EH (cell line): ENCODE measurements around the gene EIF4E3.

ENCODE experiments used
- DNase-seq: peaks from one replicate; pipeline ENCODE4 v3.0.0-alpha.2; 2015; ENCODE audit warnings: low read depth

The EIF4E3 gene

DNA sequence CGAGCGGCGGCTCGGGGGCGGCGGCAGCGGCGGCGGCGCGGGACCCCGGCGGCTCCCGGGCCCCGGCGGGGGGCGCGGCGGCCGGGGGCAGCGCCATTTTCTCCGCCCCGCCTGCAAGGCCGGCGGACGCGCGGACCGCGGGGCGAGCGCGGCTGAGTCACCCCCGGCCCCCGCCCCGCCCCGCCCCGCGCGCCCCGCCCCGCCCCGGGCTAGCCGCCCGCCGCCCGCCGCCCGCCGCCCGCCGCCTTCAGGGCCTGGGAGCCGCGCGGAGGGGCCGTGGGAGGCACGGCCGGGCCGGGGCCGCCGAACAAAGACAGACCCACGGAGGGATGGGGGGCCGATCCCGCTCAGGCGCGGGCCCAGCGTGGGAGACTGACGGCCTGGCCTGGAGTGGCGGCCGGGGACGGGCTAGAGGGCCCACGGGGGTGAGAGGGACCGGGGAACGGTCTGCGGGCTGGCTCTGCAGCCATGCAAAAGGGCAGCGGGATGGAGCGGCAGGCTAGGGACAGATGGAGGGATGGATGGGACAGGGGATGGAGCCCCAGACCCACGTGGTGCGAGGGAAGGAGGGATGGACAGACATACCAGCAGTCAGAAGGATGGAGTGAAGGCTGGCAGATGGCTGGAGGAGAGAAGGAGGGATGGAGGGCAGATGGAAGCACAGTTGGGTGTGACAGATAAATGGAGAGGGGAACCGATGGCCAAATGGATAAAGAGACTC lies at the start of gene EIF4E3:
TSS of gene EIF4E3 (minus strand) at position 132 of the 721 bp plus-strand sequence. CDS start at position 97, 35 bp downstream.
- DNase-seq, result peak; percentile 37

DNA sequence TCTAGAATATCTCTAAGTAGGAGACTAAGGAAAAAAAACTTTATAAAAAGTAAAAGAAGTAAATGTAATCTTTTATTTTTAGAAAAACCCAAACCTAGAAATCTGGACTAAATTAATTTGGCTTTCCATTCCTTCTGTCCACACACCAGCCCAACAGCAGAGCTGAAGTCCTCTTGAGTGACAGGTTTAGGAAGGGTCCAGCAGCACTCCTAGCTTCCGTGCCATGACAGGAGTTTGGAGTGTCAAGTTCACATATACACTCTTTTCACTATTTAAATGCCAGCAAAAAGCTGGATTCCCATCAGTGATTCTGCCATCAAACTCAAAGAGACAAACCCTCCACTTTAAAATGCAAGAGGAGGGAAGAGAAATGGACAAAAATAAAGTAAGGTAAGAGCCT lies 46.7 kb upstream of the EIF4E3 start:
- DNase-seq, result no peak

DNA sequence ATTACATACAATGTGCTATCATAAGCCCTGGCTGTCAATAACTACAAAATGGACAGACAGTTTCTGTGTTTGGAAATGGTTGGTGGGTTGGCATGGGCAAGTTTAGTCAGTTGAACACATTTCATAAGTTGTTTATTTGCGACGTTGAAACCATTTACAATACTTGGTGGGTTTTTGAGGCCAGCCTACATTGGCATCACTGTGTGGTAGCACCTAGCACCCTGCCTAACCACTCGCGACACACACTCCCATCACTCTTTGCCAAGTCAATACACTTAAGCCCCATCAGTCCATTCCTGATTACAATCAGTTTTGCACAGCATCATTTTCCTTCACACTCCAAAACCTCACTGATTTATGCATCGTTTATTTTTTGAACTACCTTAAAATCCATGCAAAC lies 45.9 kb upstream of the EIF4E3 start:
- DNase-seq, result no peak

DNA sequence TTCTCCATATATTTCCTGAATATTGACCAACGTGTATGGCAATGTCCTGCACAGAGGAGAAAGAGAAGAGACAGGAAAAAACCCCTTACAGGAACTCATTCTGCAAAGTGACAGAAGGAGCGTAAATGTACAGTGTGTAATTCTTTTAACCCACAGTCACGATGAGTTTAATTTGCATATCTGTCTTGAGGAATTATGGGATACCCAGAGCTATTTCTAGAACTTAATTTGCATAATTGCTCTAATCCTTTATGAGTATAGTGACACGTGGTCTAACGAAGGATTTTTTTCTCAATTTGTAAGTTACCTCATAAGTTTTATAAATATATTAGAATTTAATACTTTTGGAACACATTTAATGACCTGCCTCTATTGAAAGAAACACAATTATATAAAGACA lies 38.2 kb upstream of the EIF4E3 start:
- DNase-seq, result no peak

DNA sequence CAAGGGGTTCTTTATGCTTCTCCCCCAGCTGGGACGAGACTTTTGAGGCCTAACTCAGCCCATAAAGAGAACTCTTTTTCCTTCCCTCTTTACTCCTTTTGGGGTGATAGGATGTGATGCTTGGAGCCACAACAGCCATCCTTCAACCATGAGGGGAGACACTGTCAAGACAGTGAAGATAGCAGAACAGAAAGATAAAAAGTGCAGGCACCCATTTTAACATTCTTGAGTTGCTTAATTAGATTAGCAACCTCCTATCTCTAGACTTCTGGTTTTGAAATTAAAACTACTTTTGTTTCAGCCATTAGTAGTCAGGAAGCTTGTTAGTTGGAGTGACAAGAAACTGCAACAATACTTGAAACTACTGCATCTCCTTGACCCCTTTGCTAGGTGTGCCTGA lies 34.9 kb upstream of the EIF4E3 start:
- DNase-seq, result no peak

DNA sequence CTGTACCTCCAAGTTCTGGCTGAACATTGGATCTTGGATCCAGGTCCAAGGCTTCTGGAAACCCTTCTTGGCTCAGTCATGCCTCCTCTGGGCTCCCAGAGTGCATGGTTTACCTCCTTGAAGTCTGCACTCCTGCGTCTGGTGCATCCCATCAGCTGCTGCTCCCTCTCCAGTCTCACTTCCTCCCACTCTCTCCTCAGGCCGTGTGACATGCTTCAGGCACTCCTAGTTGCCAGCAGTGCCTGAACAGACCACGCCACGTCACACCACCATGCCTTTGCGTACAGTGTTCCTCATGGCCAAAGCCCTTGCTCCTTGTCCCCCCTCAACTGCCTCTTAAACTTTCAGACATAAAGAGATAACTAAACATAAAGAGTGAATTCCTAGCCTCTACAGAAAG lies 34.2 kb upstream of the EIF4E3 start:
- no peak for DNase-seq

DNA sequence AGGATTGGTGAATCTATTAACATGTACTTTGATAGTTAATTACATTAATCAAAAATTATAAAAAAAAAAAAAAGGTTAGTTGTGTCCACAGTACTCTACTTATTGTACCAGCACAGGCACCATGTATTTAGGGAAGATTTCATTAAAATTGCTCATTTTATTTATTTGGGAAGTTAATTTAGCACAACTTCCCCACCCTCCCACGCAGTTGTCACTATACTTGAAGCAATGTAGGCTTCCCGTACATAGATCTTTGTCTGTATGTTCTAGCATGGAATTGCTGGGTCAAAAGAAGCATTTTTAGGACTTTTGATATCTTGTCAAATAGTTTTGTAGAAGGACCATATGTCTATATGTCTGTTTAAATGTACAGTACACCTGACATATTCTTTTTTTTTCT lies 32.9 kb upstream of the EIF4E3 start:
- DNase-seq, result no peak

DNA sequence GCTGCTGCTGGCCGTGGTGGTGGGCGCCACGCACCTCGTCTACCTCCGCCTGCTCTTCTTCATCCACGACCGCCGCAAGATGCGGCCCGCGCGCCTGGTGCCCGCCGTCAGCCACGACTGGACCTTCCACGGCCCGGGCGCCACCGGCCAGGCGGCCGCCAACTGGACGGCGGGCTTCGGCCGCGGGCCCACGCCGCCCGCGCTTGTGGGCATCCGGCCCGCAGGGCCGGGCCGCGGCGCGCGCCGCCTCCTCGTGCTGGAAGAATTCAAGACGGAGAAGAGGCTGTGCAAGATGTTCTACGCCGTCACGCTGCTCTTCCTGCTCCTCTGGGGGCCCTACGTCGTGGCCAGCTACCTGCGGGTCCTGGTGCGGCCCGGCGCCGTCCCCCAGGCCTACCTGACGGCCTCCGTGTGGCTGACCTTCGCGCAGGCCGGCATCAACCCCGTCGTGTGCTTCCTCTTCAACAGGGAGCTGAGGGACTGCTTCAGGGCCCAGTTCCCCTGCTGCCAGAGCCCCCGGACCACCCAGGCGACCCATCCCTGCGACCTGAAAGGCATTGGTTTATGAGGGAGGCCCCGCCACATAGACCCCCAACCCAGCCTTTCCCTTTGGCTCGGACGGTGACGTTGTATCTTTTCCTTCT lies 29.5 kb upstream of the EIF4E3 start:
- no peak for DNase-seq

DNA sequence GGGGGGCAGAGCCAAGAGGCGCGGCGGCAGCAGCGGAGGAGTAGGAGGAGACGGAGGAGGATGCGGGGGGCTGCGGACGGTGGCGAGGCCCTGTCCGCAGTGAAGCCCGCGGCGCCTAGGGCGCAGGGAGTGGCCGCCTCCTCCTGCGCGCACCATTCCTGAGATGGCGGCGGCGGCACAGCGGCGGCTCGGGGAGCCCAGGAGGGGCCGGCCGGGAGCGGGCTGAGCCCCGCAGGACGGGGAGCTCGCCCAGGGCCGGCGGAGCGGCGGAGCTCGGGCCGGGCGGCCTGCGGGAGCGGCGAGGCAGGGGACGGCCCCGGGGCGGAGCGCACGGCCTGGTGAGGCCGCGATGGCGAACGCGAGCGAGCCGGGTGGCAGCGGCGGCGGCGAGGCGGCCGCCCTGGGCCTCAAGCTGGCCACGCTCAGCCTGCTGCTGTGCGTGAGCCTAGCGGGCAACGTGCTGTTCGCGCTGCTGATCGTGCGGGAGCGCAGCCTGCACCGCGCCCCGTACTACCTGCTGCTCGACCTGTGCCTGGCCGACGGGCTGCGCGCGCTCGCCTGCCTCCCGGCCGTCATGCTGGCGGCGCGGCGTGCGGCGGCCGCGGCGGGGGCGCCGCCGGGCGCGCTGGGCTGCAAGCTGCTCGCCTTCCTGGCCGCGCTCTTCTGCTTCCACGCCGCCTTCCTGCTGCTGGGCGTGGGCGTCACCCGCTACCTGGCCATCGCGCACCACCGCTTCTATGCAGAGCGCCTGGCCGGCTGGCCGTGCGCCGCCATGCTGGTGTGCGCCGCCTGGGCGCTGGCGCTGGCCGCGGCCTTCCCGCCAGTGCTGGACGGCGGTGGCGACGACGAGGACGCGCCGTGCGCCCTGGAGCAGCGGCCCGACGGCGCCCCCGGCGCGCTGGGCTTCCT lies 28.8 kb upstream of the EIF4E3 start, which contains the start of gene GPR27:
TSS of gene GPR27 (plus strand) at position 155 of the 909 bp plus-strand sequence. CDS start at position 350, 195 bp downstream.
- DNase-seq, result peak; percentile 25

DNA sequence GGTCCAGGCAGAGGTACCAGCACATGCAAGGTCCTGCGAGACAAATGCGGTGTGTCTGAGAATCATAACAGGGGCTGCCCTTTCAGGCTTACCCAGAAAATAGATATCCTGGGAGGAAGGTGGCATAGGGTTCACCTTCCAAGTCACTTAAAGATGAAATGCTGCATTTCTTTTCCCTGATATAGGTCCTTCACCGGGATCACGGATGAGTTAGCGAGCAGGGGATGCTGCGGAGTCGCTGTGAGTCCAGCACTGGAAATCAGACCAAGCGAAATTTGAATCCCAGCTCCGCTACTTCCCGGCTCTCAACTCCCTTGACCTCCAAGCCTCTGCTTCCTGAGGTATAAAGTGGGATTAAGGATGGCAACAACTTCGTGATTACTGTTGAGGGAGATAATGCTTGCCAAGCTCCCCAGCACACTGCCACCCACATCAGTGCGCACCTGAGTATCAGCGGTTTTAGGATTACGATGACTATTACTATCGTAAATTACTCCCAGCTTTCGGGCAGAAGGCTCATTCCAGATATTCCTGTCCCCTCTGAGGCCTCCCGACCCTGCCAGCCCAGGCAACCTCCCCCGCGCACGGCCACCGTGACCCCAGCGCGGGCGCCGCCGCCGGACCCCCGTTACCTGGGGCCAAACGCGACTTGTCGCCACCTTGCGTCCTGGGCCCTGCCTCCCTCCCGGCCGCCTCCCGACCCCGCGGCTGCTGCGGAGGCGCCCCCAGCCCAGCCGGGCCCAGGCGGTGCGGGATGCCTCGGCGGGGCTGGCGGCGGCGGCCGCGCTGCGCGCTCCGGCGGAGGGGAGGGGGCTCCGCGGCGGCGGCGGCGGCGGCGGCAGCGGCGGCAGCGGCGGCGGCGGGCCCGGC lies 27.9 kb upstream of the EIF4E3 start:
- DNase-seq, result no peak

DNA sequence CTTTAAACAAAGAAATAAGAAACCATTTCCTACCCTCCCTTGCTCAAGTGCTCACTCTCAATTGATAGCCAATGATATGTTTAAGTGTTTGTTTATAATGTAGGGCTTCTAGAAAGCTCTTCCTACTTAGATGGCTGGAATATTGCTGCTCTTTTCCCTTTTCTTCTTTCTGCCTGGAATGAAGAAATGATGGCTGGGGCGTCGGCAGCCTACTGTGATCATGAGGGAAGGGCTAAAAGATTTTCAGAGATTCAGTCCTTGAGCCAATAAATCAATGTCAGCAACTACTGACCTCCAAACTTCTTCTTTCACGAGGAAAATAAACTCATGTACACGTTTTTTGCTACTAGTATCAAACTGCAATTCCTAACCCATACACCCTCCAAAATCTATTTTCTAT lies 26.4 kb upstream of the EIF4E3 start:
- no peak for DNase-seq

DNA sequence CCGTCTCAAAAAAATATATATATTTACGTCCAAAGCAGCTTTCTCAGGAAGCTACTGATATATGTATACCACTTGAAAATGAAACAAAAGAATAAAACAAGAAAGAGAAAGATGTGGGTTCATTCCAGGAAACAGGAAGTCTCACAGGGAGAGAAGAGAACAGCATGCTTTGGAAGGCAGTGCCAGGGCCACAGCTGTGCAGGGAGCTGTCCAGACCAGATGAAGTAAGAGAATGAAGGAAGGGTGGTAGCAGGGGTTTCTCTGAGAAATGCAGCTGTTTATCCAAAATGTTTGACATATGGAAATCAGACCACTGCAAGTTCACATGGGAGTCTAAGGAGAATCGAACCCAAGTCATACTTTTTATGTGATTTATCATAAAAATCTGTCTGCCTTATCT lies 19.5 kb upstream of the EIF4E3 start:
- DNase-seq, result no peak

DNA sequence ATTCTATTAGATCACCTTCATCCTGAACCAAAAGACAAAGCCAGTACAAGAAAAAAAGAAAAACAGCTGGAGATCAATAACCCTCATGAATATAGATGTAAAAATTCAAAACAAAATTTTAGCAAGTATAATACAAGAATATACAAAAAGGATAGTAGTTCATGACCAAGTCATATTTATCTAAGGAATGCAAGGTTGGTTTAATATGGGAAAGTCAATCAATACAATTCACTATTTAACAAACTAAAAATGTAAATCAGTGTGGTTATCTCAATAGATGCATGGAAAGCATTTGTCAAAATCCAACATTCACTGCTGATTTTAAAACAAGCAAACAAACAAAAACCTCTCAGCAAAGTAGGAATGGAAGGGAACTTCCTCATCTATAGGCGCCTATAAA lies 17.4 kb upstream of the EIF4E3 start:
- DNase-seq, result no peak

DNA sequence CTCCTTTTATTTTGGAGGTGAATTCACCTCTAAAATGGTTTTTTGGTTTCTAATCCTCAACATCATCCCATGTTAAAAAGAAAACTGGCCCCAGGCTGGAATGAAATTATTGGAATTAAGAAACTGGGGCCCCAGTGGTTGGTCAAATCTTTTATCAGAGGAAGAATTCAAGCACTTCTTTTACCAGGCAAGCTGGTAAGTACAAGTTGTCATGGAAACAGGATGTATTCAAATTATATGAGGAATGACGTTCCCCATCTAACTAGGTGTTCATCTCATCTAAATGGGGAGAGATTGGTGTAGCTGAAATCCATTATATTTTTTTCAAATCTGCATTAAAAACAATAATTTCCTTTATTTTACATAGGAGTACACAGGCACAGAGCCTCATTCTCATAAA lies 9.7 kb upstream of the EIF4E3 start:
- DNase-seq, result no peak

DNA sequence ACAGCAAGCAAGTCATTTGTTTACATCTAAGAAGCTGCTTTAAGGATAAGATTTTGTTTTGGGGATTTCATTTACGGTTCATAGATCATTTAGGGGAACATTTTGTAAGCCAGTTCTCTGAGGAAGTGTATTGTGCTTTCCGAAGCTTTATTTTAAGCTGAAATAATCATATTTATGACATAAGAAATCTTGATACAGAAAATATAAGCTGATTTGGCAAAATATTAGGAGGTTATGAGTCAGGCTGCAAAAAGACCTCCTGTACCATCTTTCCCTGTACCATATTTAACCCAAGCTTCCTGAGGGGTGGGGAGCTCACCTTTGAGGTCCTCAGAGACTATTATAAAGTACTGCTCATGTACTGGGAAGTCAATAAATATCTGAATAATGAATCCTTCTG lies 8.1 kb upstream of the EIF4E3 start:
- DNase-seq, result no peak

DNA sequence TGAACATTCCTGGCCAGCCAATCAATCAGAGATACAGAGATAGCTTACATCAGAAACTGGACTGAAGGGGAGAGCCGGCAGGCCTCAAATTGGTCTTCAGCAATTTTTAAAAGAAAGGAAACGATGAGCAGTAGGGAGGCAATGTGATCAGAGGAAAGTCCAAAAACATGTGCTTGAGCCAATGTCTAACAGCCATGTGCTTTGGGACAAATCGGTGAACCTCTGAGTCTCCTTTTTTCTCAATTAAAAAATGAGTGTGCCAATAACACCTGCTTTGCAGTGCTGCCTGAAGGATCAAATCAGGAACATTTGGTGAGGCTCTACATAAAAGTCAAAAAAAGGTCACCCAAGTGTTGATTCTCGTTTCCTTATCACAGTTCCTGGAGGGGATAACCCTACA lies 7.4 kb upstream of the EIF4E3 start:
- DNase-seq, result no peak

DNA sequence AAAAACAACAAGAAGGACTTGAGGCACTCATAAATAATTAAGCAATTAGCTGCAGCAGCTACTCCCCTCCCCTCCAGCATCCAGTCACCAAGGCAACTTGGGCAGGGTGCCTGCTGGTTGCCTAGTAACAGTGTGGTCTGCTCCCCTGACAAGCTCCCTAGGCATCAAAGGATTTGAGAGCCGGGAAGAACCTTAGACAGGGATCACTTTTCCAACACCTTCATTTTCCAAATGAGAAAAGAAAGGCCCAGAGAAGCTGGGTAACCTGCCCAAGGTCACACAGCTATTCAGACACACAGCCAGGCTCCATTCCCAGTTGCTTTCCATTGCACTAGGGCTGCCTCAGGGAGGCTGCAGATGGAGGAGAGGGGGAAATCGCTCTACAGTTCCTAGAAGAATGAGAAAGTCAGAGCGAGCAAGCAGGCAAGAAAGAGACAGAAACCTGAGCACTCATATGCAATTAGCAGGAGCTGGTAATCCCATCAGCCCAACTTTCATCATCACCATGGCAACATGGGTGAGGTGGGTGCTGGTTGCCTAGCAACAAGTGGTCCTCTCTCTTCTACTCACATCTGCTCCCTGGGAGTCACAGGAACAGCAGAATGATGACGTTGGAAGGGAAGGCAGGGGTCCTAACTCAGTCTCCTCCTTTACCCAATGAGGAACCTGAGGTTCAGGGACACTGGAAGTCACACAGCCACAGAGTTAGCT lies 3.6 kb upstream of the EIF4E3 start:
- peak; percentile 13 for DNase-seq

DNA sequence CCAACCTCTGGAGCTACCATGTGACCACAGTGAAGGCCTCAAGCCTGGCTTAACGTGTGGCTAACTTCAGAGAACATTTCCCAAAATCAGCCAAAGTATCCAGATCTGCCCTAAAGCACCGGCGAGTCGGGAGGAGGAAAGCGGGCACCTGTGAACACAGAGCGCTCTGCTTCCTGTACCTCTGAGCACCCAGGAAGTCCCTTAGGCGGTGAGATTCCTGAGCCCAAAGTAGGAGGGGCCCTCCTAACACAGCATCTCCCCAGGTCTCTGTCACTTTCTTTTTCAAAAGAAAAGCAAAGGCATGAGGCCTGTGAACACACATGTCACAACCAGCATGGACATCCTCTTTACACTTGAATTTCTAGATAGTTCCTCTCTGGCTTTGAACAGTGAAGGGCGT lies 944 bp upstream of the EIF4E3 start:
- DNase-seq, result no peak

DNA sequence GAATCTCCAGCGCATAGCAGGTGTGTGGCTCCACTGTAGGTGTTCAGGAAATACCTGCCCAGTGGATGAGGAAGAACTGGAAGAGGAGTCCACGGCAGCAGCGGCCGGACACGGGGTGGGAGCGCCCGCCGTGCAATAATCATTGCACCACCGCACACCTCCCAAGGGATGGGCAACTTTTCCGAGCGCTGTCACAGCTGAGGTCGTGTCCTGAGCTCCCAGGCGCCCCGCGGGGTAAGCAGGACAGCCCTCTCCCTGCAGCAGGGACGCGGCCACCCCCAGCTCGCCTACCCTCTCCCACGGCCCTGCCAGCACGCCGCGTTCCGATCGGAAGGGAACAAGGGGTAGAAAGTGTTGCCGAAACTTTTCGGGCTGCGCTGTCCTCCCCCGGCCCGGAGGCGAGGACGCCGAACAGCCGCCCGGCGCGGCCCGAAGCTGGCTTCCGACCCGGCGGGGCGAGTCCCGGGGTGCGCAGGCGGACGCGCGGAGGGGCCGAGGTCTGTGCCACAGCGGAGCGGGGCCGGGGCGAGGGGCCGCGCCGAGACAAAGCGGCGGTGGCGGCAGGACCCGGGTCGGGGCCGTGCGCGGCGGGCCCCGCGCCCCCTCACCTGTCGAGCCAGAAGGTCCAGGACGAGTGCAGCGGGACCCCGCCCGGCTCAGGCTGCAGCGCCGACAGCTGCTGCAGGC lies 475 bp downstream of the EIF4E3 start:
- peak; percentile 26 for DNase-seq

DNA sequence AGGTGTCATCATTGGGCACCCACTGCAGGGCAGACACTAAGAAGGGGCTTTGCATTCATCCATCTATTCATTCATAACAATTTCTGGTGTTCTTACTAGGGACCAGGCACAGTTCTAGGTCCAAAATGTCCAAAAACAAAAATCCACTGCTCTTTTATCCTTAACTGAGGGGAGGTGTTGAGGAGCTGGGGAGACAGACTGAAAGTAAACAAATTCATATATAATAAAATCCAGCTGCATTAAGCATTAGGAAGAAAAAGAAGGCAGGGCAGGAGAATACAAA lies 1.1 kb downstream of the EIF4E3 start:
- no peak for DNase-seq
